C4-2B (cell line): ENCODE results near the gene CFAP45.

Experiments
- CTCF ChIP-seq: fragments of 450-650 bp; conservative IDR thresholded peaks from 2 replicates; pipeline ENCODE4 v1.5.1; 2017; ENCODE audit warnings: mild to moderate bottlenecking
- ZFX ChIP-seq: fragments of 450-650 bp; IDR thresholded peaks from 2 replicates; pipeline ENCODE4 v1.6.1; 2017

DNA sequence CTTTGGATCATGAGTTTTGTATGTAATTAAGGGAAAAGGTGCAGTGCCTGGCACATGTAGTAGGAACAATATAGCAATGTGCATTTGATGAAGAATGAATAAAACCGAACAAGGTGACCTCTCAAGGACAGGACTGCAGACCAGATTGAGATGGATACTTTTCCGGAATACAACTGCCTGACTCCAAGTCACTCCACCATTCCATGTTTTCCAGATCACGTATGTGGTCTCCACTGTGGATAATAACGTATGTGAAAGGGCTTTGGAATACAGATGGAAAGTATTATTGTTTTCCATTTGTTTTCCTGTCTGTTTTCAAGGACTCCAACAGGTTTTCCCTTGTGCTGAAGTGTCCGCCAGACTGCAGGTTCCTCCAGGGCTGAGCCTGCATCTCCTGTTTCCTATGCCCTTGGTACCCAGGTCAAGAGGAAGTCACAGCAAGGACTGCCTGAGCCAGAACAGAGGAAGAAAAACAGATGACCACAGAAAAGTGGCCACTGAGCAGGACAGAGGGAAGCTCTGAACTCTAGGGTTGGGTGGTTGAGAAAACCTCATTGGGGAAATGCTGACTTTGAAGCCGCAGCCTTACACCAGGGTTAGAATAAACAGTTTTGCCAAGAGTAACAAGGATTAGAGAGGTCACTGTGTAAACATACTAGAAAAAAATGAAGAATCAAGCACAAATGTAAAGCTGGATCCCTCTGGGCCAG, 4.0 kb downstream of the CFAP45 start:
- TF ChIP-seq CTCF (no peak), ZFX (no peak)
